HFF-Myc (cell line): ENCODE measurements around the gene TRIM10.
"Not testable (repeated sequence)": the region's sequence is repeated elsewhere in the genome, so short reads cannot be mapped to it uniquely, and the experiment has no call there.

ENCODE experiments used
- DNase-seq: peaks from one replicate; pipeline ENCODE4 v3.0.0-alpha.2; 2011; ENCODE audit warnings: low read depth; ENCODE audit errors: extremely low read depth
- H3K4me3 ChIP-seq: replicated peaks from 2 replicates; pipeline ENCODE4 v1.5.1; 2011; ENCODE audit warnings: low read depth, mild to moderate bottlenecking, control low read depth, low read length
- CTCF ChIP-seq: IDR thresholded peaks from 2 replicates; pipeline ENCODE4 v1.5.1; 2012; ENCODE audit warnings: mild to moderate bottlenecking, low read depth, low read length, control low read depth; ENCODE audit errors: missing control alignments

Gene TRIM10

GRCh38 chr6:30129265-30130178, 31.5 kb downstream of the TRIM10 start:
- no peak for TF ChIP-seq CTCF
- no peak for DNase-seq
- no peak overlapping the region for H3K4me3 ChIP-seq

GRCh38 chr6:30127238-30128093, 33.5 kb downstream of the TRIM10 start:
- 0 out of 2 replicates have a peak overlapping the region, but pooled peaks have one; percentile 8 for H3K4me3 ChIP-seq
- DNase-seq, result no peak
- TF ChIP-seq CTCF, result no peak

GRCh38 chr6:30122515-30122914, 38.5 kb downstream of the TRIM10 start:
- H3K4me3 ChIP-seq, result no peak overlapping the region
- DNase-seq, result no peak
- no peak for TF ChIP-seq CTCF

- no peak for TF ChIP-seq CTCF
- H3K4me3 ChIP-seq, result no peak overlapping the region
- DNase-seq, result no peak
Measured at GRCh38 chr6:30121446-30122366, 39.3 kb downstream of the TRIM10 start.

- not testable (repeated sequence) for DNase-seq
Measured at GRCh38 chr6:30118691-30119090, 42.3 kb downstream of the TRIM10 start.

GRCh38 chr6:30116724-30117123, 44.3 kb downstream of the TRIM10 start:
- H3K4me3 ChIP-seq, result no peak overlapping the region
- TF ChIP-seq CTCF, result no peak
- no peak for DNase-seq

More at GRCh38 chr6:30118691-30119090, 42.3 kb downstream of the TRIM10 start:
- not testable (repeated sequence) for H3K4me3 ChIP-seq
